Lower leg skin (tissue), 3 donors: Measurements from ENCODE around the gene QPRT.

Experiments used
- CTCF ChIP-seq, 3 donors: fragments of 450-650 bp; IDR thresholded peaks; one replicate each; pipeline ENCODE4 v1.5.1; 2016; ENCODE audit warnings: antibody characterized with exemption in 3 of 3, mild to moderate bottlenecking in 3 of 3, moderate library complexity in 2 of 3
- POLR2A ChIP-seq, 2 donors: fragments of 450-650 bp; IDR thresholded peaks; one replicate each; pipeline ENCODE4 v1.6.1; 2016 to 2017; ENCODE audit warnings: antibody characterized with exemption in 2 of 2, mild to moderate bottlenecking in 1 of 2, moderate library complexity in 1 of 2

- no peak for TF ChIP-seq CTCF (IDR thresholded peaks at IDR 0.05)
- TF ChIP-seq POLR2A (IDR thresholded peaks at IDR 0.05) = no peak
Observed at GRCh38 chr16:29738514-29738913, 59.5 kb downstream of the QPRT start.
